ACC112 (cell line): ENCODE data around the gene ATG10.

Source experiments
- H2AFZ ChIP-seq: fragments of 200-600 bp; sonication (generic); one replicate; pipeline ENCODE4 v1.6.0; 2017; ENCODE audit warnings: antibody characterized with exemption, low read length; ENCODE audit not compliant: unreplicated experiment
- H3K27ac ChIP-seq: fragments of 200-600 bp; sonication (generic); 2 replicates; pipeline ENCODE4 v1.5.1; 2014; ENCODE audit warnings: low read depth, mild to moderate bottlenecking, antibody characterized with exemption, low read length, moderate library complexity
- H3K27me3 ChIP-seq: fragments of 200-600 bp; sonication (generic); 2 replicates; pipeline ENCODE4 v1.6.1; 2014; ENCODE audit warnings: mild to moderate bottlenecking, antibody characterized with exemption, low read length, moderate library complexity, mixed read lengths; ENCODE audit not compliant: insufficient read depth
- H3K36me3 ChIP-seq: fragments of 200-600 bp; sonication (generic); 2 replicates; pipeline ENCODE4 v1.6.1; 2016; ENCODE audit warnings: mild to moderate bottlenecking, antibody characterized with exemption, low read length, moderate library complexity, mixed read lengths; ENCODE audit not compliant: insufficient read depth
- H3K4me1 ChIP-seq: fragments of 200-600 bp; sonication (generic); one replicate; pipeline ENCODE4 v1.6.1; 2016; ENCODE audit warnings: low read length, mixed read lengths; ENCODE audit not compliant: insufficient read depth, unreplicated experiment, control insufficient read depth
- H3K4me3 ChIP-seq: fragments of 200-600 bp; sonication (generic); 2 replicates; pipeline ENCODE4 v1.5.1; 2014; ENCODE audit warnings: mild to moderate bottlenecking, low read depth, low read length
- H3K79me2 ChIP-seq: fragments of 200-600 bp; sonication (generic); one replicate; pipeline ENCODE4 v1.6.0; 2016; ENCODE audit warnings: low read length; ENCODE audit not compliant: control insufficient read depth, unreplicated experiment, insufficient read depth

Gene ATG10

DNA sequence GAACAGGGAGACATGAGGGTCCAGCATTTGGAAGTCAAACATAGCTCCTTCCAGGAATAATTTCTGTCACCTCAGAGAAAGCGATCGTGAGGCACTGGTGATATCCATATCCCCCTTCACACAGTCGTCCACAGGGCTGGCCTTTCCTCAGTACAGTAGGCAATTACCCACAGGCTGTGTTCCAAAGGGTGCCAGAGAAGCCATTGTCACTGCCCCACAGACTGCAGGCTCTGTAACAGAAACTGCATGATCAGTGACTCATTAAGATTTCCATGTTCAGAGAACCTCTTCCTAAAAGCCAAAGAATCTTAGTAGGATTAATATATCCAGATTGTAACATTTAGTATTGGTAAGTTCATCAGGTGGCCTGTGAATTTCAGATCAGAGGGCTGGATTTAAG, 178.7 kb downstream of the ATG10 start:
- H3K4me3 ChIP-seq: no peak overlapping the region
- no peaks in the 10 kb centered on the region for H3K27me3 ChIP-seq
- no peak overlapping the region for H2AFZ ChIP-seq
- peaks cover 43% of the 10 kb centered on the region for H3K4me1 ChIP-seq
- H3K79me2 ChIP-seq: no peaks in the 10 kb centered on the region
- H3K36me3 ChIP-seq: no peaks in the 10 kb centered on the region
- no peak overlapping the region for H3K27ac ChIP-seq

GRCh38 chr5:82151204-82151603, 179.4 kb downstream of the ATG10 start:
- Histone ChIP-seq H3K36me3 (no peaks in the 10 kb centered on the region), H3K4me1 (peaks cover 43% of the 10 kb centered on the region), H3K27me3 (no peaks in the 10 kb centered on the region), H3K79me2 (no peaks in the 10 kb centered on the region), H3K27ac (no peak overlapping the region), H2AFZ (no peak overlapping the region), H3K4me3 (no peak overlapping the region)

GRCh38 chr5:82151662-82152061, 179.8 kb downstream of the ATG10 start:
- Histone ChIP-seq H3K4me3 (no peak overlapping the region), H2AFZ (no peak overlapping the region)

GRCh38 chr5:82152978-82153481, 181.2 kb downstream of the ATG10 start:
- no peak overlapping the region for H2AFZ ChIP-seq

More at GRCh38 chr5:82151662-82152061, 179.8 kb downstream of the ATG10 start:
- H3K4me1 ChIP-seq: peaks cover 43% of the 10 kb centered on the region
- no peaks in the 10 kb centered on the region for H3K79me2 ChIP-seq
- no peaks in the 10 kb centered on the region for H3K27me3 ChIP-seq
- H3K27ac ChIP-seq: no peak overlapping the region
- no peaks in the 10 kb centered on the region for H3K36me3 ChIP-seq

DNA sequence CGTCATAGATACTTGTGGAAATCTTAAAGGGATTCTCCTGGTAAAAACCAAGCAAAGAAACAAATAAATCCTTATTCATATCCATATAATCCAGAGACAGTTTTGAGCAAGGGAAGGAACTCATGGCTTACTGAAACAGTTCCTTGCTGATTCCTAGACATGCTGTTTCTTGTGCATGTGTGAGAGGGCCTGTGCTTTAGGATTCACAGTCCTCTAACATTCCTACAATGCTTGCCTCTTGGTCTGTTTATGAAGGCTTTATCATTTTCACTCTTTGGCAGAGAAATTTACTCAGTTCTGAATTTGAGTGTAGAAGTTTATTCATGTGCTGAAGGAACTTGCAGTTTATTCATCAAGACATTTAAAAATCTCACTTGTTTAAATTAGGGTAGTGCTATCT, 183.0 kb downstream of the ATG10 start:
- H3K36me3 ChIP-seq: no peaks in the 10 kb centered on the region

More at GRCh38 chr5:82152978-82153481, 181.2 kb downstream of the ATG10 start:
- Histone ChIP-seq H3K4me3 (no peak overlapping the region), H3K36me3 (no peaks in the 10 kb centered on the region), H3K27me3 (no peaks in the 10 kb centered on the region), H3K27ac (no peak overlapping the region), H3K4me1 (peaks cover 36% of the 10 kb centered on the region), H3K79me2 (no peaks in the 10 kb centered on the region)

DNA sequence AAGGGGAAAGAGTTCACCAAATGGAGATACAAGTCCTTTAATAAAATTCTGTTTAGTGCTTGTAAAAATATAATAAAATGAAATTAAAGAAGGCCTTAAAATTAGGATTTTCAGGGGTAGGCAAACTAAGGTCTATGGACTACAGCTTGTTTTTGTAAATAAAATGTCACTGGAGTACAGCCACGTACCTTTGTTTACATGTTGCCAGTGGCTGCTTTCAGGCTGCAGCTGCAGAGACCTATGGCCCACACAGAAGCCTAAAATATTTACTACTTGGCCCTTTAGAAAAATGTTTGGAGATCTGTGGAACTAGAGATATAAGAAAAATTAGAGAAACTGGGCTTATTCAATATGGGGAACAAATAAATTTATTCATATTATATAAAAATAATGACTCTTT, 183.5 kb downstream of the ATG10 start:
- Histone ChIP-seq H2AFZ (no peak overlapping the region), H3K4me1 (peaks cover 18% of the 10 kb centered on the region), H3K4me3 (no peak overlapping the region), H3K79me2 (no peaks in the 10 kb centered on the region), H3K36me3 (no peaks in the 10 kb centered on the region), H3K27me3 (no peaks in the 10 kb centered on the region), H3K27ac (no peak overlapping the region)

More for the DNA sequence above, 183.0 kb downstream of the ATG10 start:
- Histone ChIP-seq H3K4me3 (no peak overlapping the region), H3K27ac (no peak overlapping the region), H3K27me3 (no peaks in the 10 kb centered on the region), H3K79me2 (no peaks in the 10 kb centered on the region), H2AFZ (no peak overlapping the region), H3K4me1 (peaks cover 23% of the 10 kb centered on the region)

DNA sequence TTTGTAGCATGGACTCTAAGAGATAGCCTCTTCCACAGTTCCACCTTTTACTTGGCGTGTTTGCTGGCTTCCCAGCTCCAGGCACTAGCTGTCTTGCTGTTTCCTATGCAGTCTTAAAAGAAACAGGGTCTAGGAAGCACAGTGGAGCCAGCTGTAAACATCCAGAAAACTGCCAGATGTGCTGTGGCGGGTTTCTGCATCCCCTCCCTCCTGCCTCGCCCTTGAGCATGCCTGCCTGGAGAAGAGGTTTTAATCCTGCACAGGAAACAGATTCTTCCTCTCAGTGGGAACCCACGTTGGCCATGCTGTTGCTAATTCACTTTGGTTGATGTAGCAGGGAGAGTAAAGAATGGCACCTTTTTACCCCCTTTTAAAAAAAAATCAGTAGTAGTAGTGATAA, 185.1 kb downstream of the ATG10 start:
- H3K27me3 ChIP-seq: no peaks in the 10 kb centered on the region
- H3K4me1 ChIP-seq: peaks cover 5% of the 10 kb centered on the region
- no peak overlapping the region for H3K4me3 ChIP-seq
- H2AFZ ChIP-seq: no peak overlapping the region
- H3K36me3 ChIP-seq: no peaks in the 10 kb centered on the region
- no peaks in the 10 kb centered on the region for H3K79me2 ChIP-seq
- no peak overlapping the region for H3K27ac ChIP-seq

GRCh38 chr5:82158755-82159413, 187.1 kb downstream of the ATG10 start:
- Histone ChIP-seq H3K36me3 (no peaks in the 10 kb centered on the region), H3K27ac (peak overlapping the region; percentile 42), H3K4me3 (no peak overlapping the region), H2AFZ (no peak overlapping the region), H3K4me1 (peaks cover 20% of the 10 kb centered on the region), H3K79me2 (no peaks in the 10 kb centered on the region), H3K27me3 (no peaks in the 10 kb centered on the region)

DNA sequence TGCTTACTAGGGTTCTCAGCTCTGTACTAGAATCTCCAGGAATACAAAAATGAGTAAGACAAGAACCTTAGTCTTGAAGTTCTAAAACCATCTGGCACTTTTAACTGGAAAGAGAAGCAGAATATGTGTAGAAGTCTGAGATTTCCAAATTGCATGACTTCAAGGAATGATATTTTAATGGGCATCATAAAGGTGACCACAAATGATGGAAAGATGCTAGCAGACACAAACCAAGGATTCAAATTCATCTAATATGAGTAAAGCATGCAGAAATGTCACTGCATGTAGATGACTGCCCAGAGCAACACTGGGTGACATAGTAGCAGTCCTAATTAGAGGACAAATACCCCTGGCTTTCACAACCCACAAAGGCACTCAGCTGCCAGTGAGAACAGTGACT, 189.1 kb downstream of the ATG10 start:
- no peaks in the 10 kb centered on the region for H3K27me3 ChIP-seq
- no peak overlapping the region for H3K27ac ChIP-seq
- H3K4me1 ChIP-seq: peaks cover 37% of the 10 kb centered on the region
- H3K79me2 ChIP-seq: no peaks in the 10 kb centered on the region
- no peak overlapping the region for H3K4me3 ChIP-seq
- no peak overlapping the region for H2AFZ ChIP-seq
- no peaks in the 10 kb centered on the region for H3K36me3 ChIP-seq

- Histone ChIP-seq H3K27ac (no peak overlapping the region), H3K79me2 (no peaks in the 10 kb centered on the region), H3K27me3 (no peaks in the 10 kb centered on the region), H3K4me3 (no peak overlapping the region), H3K36me3 (no peaks in the 10 kb centered on the region), H2AFZ (no peak overlapping the region), H3K4me1 (peaks cover 37% of the 10 kb centered on the region)
These were observed 190.8 kb downstream of the ATG10 start for GRCh38 chr5:82162573-82162972.

DNA sequence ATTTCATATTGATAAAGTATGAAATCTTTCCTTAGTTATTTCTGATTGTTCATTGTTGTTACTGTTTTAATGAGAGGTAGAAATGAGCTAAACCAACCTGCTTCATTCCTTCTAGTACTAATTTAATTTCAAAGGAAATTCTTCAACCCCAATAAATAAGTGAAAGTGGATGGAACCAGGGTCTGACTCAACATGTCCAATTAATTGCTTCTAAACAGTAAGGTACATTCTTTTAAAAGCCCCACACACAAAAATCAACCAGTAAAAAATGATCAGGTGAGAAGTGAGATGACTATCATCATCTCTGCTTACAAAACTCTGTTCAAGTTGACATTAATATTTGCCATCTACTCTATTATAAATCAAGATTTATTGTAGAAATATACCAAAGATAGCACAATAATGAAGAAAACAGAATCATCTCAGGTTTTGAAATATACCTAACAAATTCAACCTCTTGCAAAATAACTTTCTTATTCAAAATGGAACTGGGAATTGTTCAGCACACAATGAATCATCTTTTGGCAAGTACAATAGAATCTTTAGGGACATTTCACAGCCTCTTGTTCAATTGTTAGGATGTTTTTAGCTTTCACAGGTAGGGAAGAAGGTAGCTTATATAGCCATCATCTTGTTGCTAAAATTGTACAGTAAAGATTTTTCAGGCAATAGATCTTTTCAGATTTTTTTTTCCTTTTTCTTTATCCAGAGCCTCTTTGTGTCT, 191.8 kb downstream of the ATG10 start:
- H2AFZ ChIP-seq: peak overlapping the region; percentile 36
- H3K27me3 ChIP-seq: no peaks in the 10 kb centered on the region
- no peaks in the 10 kb centered on the region for H3K36me3 ChIP-seq
- H3K79me2 ChIP-seq: no peaks in the 10 kb centered on the region
- peak overlapping the region; percentile 65 for H3K4me3 ChIP-seq
- H3K27ac ChIP-seq: peak overlapping the region; percentile 92
- H3K4me1 ChIP-seq: peaks cover 45% of the 10 kb centered on the region
